SK-N-SH treated with all-trans-retinoic acid at 6 μM for 48 hours (cell line): ENCODE measurements around the gene TRAF7.
"Not testable (repeated sequence)": the region's sequence is repeated elsewhere in the genome, so short reads cannot be mapped to it uniquely, and the experiment has no call there.

Source experiments
- ARNTL ChIP-seq: fragments of 450-650 bp; formaldehyde crosslinking; IDR thresholded peaks from 2 replicates; pipeline ENCODE4 v1.5.0; 2020; ENCODE audit warnings: low read depth, mild to moderate bottlenecking, moderate library complexity, borderline replicate concordance
- ESRRG ChIP-seq: fragments of 250-450 bp; sonication (Bioruptor Pico); IDR thresholded peaks from 2 replicates; pipeline ENCODE4 v1.6.1; 2021; ENCODE audit warnings: mild to moderate bottlenecking
- OSR1 ChIP-seq: fragments of 250-450 bp; sonication (Bioruptor Pico); IDR thresholded peaks from 2 replicates; pipeline ENCODE4 v1.8.0; 2022; ENCODE audit warnings: moderate library complexity, mild to moderate bottlenecking, inconsistent platforms
- PPARA ChIP-seq: fragments of 250-450 bp; sonication (Bioruptor Pico); IDR thresholded peaks from 2 replicates; pipeline ENCODE4 v1.5.0; 2020; ENCODE audit warnings: mild to moderate bottlenecking, borderline replicate concordance
- RARB ChIP-seq: fragments of 250-450 bp; sonication (Bioruptor Pico); IDR thresholded peaks from 2 replicates; pipeline ENCODE4 v1.8.0; 2021; ENCODE audit warnings: mild to moderate bottlenecking, moderate library complexity
- TOX ChIP-seq: fragments of 250-450 bp; sonication (Bioruptor Pico); IDR thresholded peaks from 2 replicates; pipeline ENCODE4 v1.8.0; 2021; ENCODE audit warnings: mild to moderate bottlenecking, moderate library complexity, borderline replicate concordance
- ZC3H10 ChIP-seq: fragments of 250-450 bp; sonication (Bioruptor Pico); IDR thresholded peaks from 2 replicates; pipeline ENCODE4 v1.5.1; 2021; ENCODE audit warnings: mild to moderate bottlenecking, moderate library complexity
- ZFP3 ChIP-seq: fragments of 250-450 bp; sonication (Bioruptor Pico); IDR thresholded peaks from 2 replicates; pipeline ENCODE4 v1.5.0; 2020; ENCODE audit warnings: mild to moderate bottlenecking, moderate library complexity
- ZFP30 ChIP-seq: fragments of 450-650 bp; formaldehyde crosslinking; IDR thresholded peaks from 2 replicates; pipeline ENCODE4 v1.5.0; 2022; ENCODE audit warnings: mild to moderate bottlenecking, moderate library complexity
- ZNF70 ChIP-seq: fragments of 450-650 bp; formaldehyde crosslinking; IDR thresholded peaks from 2 replicates; pipeline ENCODE4 v1.5.0; 2020; ENCODE audit warnings: mild to moderate bottlenecking, moderate library complexity
- ZNF8 ChIP-seq: fragments of 450-650 bp; formaldehyde crosslinking; IDR thresholded peaks from 2 replicates; pipeline ENCODE4 v1.5.0; 2020; ENCODE audit warnings: mild to moderate bottlenecking, moderate library complexity
- TF ChIP-seq, protein P1 (sequence below): fragments of 250-450 bp; sonication (Bioruptor Pico); IDR thresholded peaks from 2 replicates; pipeline ENCODE4 v1.8.0; 2020; ENCODE audit warnings: mild to moderate bottlenecking, moderate library complexity, borderline replicate concordance
- TF ChIP-seq, protein P2 (sequence below): fragments of 250-450 bp; sonication (Bioruptor Pico); IDR thresholded peaks from 2 replicates; pipeline ENCODE4 v1.5.1; 2020; ENCODE audit warnings: low read depth, mild to moderate bottlenecking, moderate library complexity
- TF ChIP-seq, protein P3 (sequence below): fragments of 250-450 bp; sonication (Bioruptor Pico); IDR thresholded peaks from 2 replicates; pipeline ENCODE4 v1.5.1; 2021; ENCODE audit warnings: mild to moderate bottlenecking, moderate library complexity

DNA sequence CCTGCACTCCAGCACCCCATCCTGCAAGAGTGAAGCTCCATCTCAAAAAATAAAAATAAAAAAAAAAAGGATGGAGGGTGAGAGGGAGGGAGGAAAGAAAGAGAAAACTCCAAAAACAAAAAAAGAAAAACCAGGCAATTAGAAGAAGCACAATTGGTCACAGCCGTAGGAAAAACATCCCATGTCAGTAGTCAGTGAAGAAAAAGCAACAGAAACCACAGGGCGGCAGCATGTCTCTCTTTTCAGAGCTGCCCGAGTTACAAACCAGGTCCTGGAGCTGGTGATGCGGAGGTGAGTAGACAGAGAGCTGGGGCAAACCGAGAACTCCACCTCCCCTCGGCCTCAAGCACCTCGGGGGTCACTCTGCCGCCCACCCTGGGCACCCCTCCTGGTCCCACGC, 34.3 kb upstream of the TRAF7 start:
- not testable (repeated sequence) for TF ChIP-seq RARB (CRISPR knock-in tag); ZC3H10 (CRISPR knock-in tag); ARNTL (CRISPR knock-in tag); ZNF70 (CRISPR knock-in tag); ZFP30; ESRRG; ZFP3; PPARA; ZNF8; TOX (CRISPR knock-in tag); OSR1 (CRISPR knock-in tag)
- TF ChIP-seq, protein P1, sequence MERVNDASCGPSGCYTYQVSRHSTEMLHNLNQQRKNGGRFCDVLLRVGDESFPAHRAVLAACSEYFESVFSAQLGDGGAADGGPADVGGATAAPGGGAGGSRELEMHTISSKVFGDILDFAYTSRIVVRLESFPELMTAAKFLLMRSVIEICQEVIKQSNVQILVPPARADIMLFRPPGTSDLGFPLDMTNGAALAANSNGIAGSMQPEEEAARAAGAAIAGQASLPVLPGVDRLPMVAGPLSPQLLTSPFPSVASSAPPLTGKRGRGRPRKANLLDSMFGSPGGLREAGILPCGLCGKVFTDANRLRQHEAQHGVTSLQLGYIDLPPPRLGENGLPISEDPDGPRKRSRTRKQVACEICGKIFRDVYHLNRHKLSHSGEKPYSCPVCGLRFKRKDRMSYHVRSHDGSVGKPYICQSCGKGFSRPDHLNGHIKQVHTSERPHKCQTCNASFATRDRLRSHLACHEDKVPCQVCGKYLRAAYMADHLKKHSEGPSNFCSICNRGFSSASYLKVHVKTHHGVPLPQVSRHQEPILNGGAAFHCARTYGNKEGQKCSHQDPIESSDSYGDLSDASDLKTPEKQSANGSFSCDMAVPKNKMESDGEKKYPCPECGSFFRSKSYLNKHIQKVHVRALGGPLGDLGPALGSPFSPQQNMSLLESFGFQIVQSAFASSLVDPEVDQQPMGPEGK (CRISPR knock-in tag) = not testable (repeated sequence)
- TF ChIP-seq, protein P2, sequence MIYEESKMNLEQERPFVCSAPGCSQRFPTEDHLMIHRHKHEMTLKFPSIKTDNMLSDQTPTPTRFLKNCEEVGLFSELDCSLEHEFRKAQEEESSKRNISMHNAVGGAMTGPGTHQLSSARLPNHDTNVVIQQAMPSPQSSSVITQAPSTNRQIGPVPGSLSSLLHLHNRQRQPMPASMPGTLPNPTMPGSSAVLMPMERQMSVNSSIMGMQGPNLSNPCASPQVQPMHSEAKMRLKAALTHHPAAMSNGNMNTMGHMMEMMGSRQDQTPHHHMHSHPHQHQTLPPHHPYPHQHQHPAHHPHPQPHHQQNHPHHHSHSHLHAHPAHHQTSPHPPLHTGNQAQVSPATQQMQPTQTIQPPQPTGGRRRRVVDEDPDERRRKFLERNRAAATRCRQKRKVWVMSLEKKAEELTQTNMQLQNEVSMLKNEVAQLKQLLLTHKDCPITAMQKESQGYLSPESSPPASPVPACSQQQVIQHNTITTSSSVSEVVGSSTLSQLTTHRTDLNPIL (CRISPR knock-in tag) = not testable (repeated sequence)
- TF ChIP-seq, protein P3, sequence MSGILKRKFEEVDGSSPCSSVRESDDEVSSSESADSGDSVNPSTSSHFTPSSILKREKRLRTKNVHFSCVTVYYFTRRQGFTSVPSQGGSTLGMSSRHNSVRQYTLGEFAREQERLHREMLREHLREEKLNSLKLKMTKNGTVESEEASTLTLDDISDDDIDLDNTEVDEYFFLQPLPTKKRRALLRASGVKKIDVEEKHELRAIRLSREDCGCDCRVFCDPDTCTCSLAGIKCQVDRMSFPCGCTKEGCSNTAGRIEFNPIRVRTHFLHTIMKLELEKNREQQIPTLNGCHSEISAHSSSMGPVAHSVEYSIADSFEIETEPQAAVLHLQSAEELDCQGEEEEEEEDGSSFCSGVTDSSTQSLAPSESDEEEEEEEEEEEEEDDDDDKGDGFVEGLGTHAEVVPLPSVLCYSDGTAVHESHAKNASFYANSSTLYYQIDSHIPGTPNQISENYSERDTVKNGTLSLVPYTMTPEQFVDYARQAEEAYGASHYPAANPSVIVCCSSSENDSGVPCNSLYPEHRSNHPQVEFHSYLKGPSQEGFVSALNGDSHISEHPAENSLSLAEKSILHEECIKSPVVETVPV (CRISPR knock-in tag) = not testable (repeated sequence)
